DOHH2 (cell line): Measurements from ENCODE around the gene LRRTM4.

Experiments used
- H3F3A ChIP-seq: fragments of 200-600 bp; sonication (generic), shearing (Covaris generic); 2 replicates; pipeline ENCODE4 v1.6.0; 2016; ENCODE audit warnings: antibody characterized with exemption, mild to moderate bottlenecking; ENCODE audit not compliant: control insufficient read depth, insufficient read depth
- H3K27ac ChIP-seq: fragments of 200-600 bp; sonication (generic); 2 replicates; pipeline ENCODE4 v1.5.1; 2014; ENCODE audit warnings: low read depth, mild to moderate bottlenecking, low read length, moderate library complexity
- H3K27me3 ChIP-seq: fragments of 200-600 bp; sonication (generic); 2 replicates; pipeline ENCODE4 v1.6.1; 2014; ENCODE audit warnings: mild to moderate bottlenecking, low read length, mixed read lengths; ENCODE audit not compliant: control insufficient read depth
- H3K36me3 ChIP-seq: fragments of 200-600 bp; sonication (generic); 2 replicates; pipeline ENCODE4 v1.6.1; 2014; ENCODE audit warnings: mild to moderate bottlenecking, low read length, moderate library complexity, mixed read lengths; ENCODE audit not compliant: control insufficient read depth
- H3K4me1 ChIP-seq: fragments of 200-600 bp; sonication (generic); 2 replicates; pipeline ENCODE4 v1.6.1; 2014; ENCODE audit warnings: mild to moderate bottlenecking, low read length, mixed read lengths; ENCODE audit not compliant: control insufficient read depth
- H3K4me2 ChIP-seq: fragments of 200-600 bp; sonication (generic); 2 replicates; pipeline ENCODE4 v1.6.0; 2014; ENCODE audit warnings: mild to moderate bottlenecking, low read length, moderate library complexity
- H3K4me3 ChIP-seq: fragments of 200-600 bp; sonication (generic); 2 replicates; pipeline ENCODE4 v1.5.1; 2014; ENCODE audit warnings: mild to moderate bottlenecking, low read length, mixed read lengths
- H3K79me2 ChIP-seq: fragments of 200-600 bp; sonication (generic); 2 replicates; pipeline ENCODE4 v1.6.1; 2014; ENCODE audit warnings: mild to moderate bottlenecking, low read length, mixed read lengths; ENCODE audit not compliant: control insufficient read depth
- H3K9me2 ChIP-seq: fragments of 200-600 bp; sonication (generic); replicated peaks from 2 replicates; pipeline ENCODE4 v1.6.1; 2014; ENCODE audit warnings: mild to moderate bottlenecking, low read length, mixed read lengths; ENCODE audit not compliant: control insufficient read depth
- H3K9me3 ChIP-seq: fragments of 200-600 bp; sonication (generic); 2 replicates; pipeline ENCODE4 v1.6.1; 2014; ENCODE audit warnings: antibody characterized with exemption, low read length, mixed read lengths; ENCODE audit not compliant: control insufficient read depth, insufficient read depth
- H4K20me1 ChIP-seq: fragments of 200-600 bp; sonication (generic); 2 replicates; pipeline ENCODE4 v1.6.0; 2014; ENCODE audit warnings: low read depth, mild to moderate bottlenecking, antibody characterized with exemption, low read length, moderate library complexity; ENCODE audit not compliant: control insufficient read depth, insufficient read depth
- CTCF ChIP-seq: fragments of 200-600 bp; sonication (generic); IDR thresholded peaks from one replicate; pipeline ENCODE4 v1.5.1; 2014; ENCODE audit warnings: antibody characterized with exemption, mild to moderate bottlenecking, low read depth, low read length; ENCODE audit not compliant: poor library complexity, severe bottlenecking
- EZH2phosphoT487 ChIP-seq: fragments of 200-600 bp; sonication (generic); IDR thresholded peaks from 2 replicates; pipeline ENCODE4 v1.6.1; 2017; ENCODE audit warnings: borderline replicate concordance, mild to moderate bottlenecking, antibody characterized with exemption, low read length, moderate library complexity, mixed read lengths

LRRTM4 gene

GRCh38 chr2:76737607-76738006 lies 784.6 kb downstream of the LRRTM4 start:
- Histone ChIP-seq H3K9me3 (no peaks in the 10 kb centered on the region), H3K36me3 (no peaks in the 10 kb centered on the region), H3K27ac (no peak overlapping the region), H4K20me1 (no peaks in the 10 kb centered on the region), H3K9me2 (no peaks in the 10 kb centered on the region), H3F3A (no peaks in the 10 kb centered on the region), H3K4me3 (no peak overlapping the region), H3K4me1 (no peaks in the 10 kb centered on the region), H3K79me2 (no peaks in the 10 kb centered on the region), H3K4me2 (no peak overlapping the region), H3K27me3 (no peaks in the 10 kb centered on the region)
- TF ChIP-seq CTCF = no peak
- TF ChIP-seq EZH2phosphoT487 = no peak

DNA sequence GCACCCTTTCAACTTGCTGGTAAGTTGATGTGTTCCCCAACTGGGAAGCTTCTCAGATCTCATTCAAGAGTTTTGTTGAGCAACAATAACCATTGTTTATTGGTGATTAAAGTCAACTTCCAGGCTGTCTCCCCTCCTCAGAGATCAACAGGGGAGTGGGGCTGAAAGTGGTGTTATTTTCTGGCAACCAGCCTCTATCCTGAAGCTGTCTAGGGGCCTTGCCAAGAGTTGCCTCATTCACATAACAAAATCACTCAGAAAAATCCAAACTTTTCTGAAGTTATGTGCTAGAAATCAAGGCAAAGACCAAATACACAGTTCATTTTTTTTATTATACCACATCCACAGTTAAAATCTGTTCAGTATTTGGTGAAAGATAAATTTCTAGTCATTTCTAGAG lies 788.4 kb downstream of the LRRTM4 start:
- no peaks in the 10 kb centered on the region for H4K20me1 ChIP-seq

DNA sequence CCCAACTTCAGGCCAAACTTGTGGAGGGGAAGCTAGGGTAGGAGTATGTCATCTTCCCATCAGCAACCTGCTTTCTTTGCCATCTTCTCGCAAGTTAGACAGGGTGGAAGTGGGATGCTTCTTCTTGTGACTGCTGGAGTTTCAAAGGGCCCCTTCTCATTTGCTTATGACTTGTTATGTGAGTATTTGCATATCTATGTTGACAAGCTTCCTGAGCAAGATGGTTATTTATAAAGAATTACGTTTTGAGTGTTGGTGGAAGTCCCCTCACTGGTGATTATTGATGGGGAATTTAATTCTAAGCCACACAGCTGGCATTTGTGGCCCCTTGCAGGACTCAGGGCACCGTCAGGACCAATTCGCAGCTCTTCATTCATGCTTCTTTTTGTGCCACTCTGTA lies 791.0 kb downstream of the LRRTM4 start:
- no peaks in the 10 kb centered on the region for H4K20me1 ChIP-seq
- H3K4me3 ChIP-seq = peak overlapping the region; percentile 49
- H3K9me3 ChIP-seq = no peaks in the 10 kb centered on the region
- no peaks in the 10 kb centered on the region for H3K27me3 ChIP-seq
- peak overlapping the region; percentile 56 for H3K4me2 ChIP-seq
- no peaks in the 10 kb centered on the region for H3F3A ChIP-seq
- H3K36me3 ChIP-seq = no peaks in the 10 kb centered on the region
- peaks cover 16% of the 10 kb centered on the region for H3K4me1 ChIP-seq
- H3K9me2 ChIP-seq = no peaks in the 10 kb centered on the region
- TF ChIP-seq CTCF = no peak
- no peak for TF ChIP-seq EZH2phosphoT487
- H3K27ac ChIP-seq = peak overlapping the region; percentile 26; the same call in 1 of the 2 replicates
- H3K79me2 ChIP-seq = no peaks in the 10 kb centered on the region

More for the DNA sequence above, 788.4 kb downstream of the LRRTM4 start:
- no peak overlapping the region for H3K4me2 ChIP-seq
- no peaks in the 10 kb centered on the region for H3K36me3 ChIP-seq
- no peaks in the 10 kb centered on the region for H3F3A ChIP-seq
- H3K27ac ChIP-seq = no peak overlapping the region
- H3K9me2 ChIP-seq = no peaks in the 10 kb centered on the region
- H3K79me2 ChIP-seq = no peaks in the 10 kb centered on the region
- no peaks in the 10 kb centered on the region for H3K9me3 ChIP-seq
- H3K4me1 ChIP-seq = peaks cover 16% of the 10 kb centered on the region
- no peaks in the 10 kb centered on the region for H3K27me3 ChIP-seq
- no peak overlapping the region for H3K4me3 ChIP-seq
- TF ChIP-seq CTCF (no peak), EZH2phosphoT487 (no peak)
